Fibroblast of skin of scalp (primary cell): Measurements from ENCODE around the gene TOLLIP.
A peak's percentile ranks its signal among the peaks of the same experiment; 100 is the strongest.
"Not testable (repeated sequence)": the region's sequence is repeated elsewhere in the genome, so short reads cannot be mapped to it uniquely, and the experiment has no call there.

Experiments used
- DNase-seq: peaks from one replicate; pipeline ENCODE4 v3.0.0-alpha.2; 2013

Gene TOLLIP

GRCh38 chr11:1261241-1262071 lies 48.0 kb downstream of the TOLLIP start:
- DNase-seq = no peak

GRCh38 chr11:1260620-1261019 lies 48.8 kb downstream of the TOLLIP start:
- DNase-seq = no peak

GRCh38 chr11:1260023-1260501 lies 49.4 kb downstream of the TOLLIP start:
- DNase-seq = peak; percentile 28

- DNase-seq = no peak
Measured at GRCh38 chr11:1259561-1259960, 49.9 kb downstream of the TOLLIP start.

GRCh38 chr11:1259076-1259461 lies 50.4 kb downstream of the TOLLIP start:
- no peak for DNase-seq

- no peak for DNase-seq
Measured at GRCh38 chr11:1258401-1259075, 50.9 kb downstream of the TOLLIP start.

- no peak for DNase-seq
Measured at GRCh38 chr11:1257916-1258315, 51.5 kb downstream of the TOLLIP start.

- no peak for DNase-seq
Measured at GRCh38 chr11:1257366-1257765, 52.1 kb downstream of the TOLLIP start.

GRCh38 chr11:1256257-1257045 lies 53.0 kb downstream of the TOLLIP start:
- DNase-seq = no peak

GRCh38 chr11:1255151-1255550 lies 54.3 kb downstream of the TOLLIP start:
- DNase-seq = no peak

- DNase-seq = no peak
Measured at GRCh38 chr11:1254733-1255132, 54.7 kb downstream of the TOLLIP start.

GRCh38 chr11:1254086-1254648 lies 55.3 kb downstream of the TOLLIP start:
- no peak for DNase-seq

- DNase-seq = no peak
Measured at GRCh38 chr11:1253103-1253485, 56.3 kb downstream of the TOLLIP start.

- DNase-seq = no peak
Measured at GRCh38 chr11:1252371-1253102, 56.9 kb downstream of the TOLLIP start.

- DNase-seq = no peak
Measured at GRCh38 chr11:1251236-1251770, 58.1 kb downstream of the TOLLIP start.

GRCh38 chr11:1250411-1250810 lies 59.0 kb downstream of the TOLLIP start:
- not testable (repeated sequence) for DNase-seq

- DNase-seq = not testable (repeated sequence)
Measured at GRCh38 chr11:1248951-1249350, 60.5 kb downstream of the TOLLIP start.

GRCh38 chr11:1247026-1247425 lies 62.4 kb downstream of the TOLLIP start:
- not testable (repeated sequence) for DNase-seq

GRCh38 chr11:1246301-1246700 lies 63.1 kb downstream of the TOLLIP start:
- not testable (repeated sequence) for DNase-seq

- DNase-seq = not testable (repeated sequence)
Measured at GRCh38 chr11:1245717-1246116, 63.7 kb downstream of the TOLLIP start.

GRCh38 chr11:1244557-1244956 lies 64.9 kb downstream of the TOLLIP start:
- DNase-seq = not testable (repeated sequence)

- DNase-seq = not testable (repeated sequence)
Measured at GRCh38 chr11:1243521-1243920, 65.9 kb downstream of the TOLLIP start.
